NCI-H510A (cell line): ENCODE data around the gene AIM2.

Experiments
- DNase-seq: peaks from one replicate; lab custom pipeline; 2025; lab: John Stamatoyannopoulos, UW

AIM2 gene

DNA sequence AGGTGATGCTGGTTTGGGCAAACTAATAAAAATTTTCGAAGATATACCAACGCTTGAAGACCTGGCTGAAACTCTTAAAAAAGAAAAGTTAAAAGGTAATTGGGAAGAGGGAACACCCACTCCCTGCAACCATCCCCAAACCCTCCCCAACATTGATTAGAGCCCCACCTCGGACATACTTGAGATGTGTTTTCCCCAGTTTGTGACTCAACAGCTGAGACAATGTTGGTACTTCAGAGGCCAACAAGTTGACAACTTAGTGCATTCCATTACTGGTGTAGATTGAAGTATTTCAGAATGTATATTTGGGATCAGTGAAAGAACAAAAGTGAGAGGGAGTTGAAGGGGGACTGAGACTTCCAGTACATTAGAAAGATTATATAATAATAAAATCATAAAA lies 61.7 kb downstream of the AIM2 start:
- no peak for DNase-seq

GRCh38 chr1:159014003-159014571 lies 62.5 kb downstream of the AIM2 start:
- no peak for DNase-seq

- no peak for DNase-seq
Measured at GRCh38 chr1:159012495-159012894, 64.1 kb downstream of the AIM2 start.
